GM12892 (cell line): ENCODE results near the gene CFAP107.

Source experiments
- DNase-seq: peaks from one replicate; pipeline ENCODE4 v3.0.0; 2011; ENCODE audit not compliant: insufficient read length
- FAIRE-seq: peaks from 2 replicates; lab custom pipeline; 2011; peaks lifted over from hg19 to GRCh38; lab: Jason Lieb, UNC
- POLR2A ChIP-seq: IDR thresholded peaks from 2 replicates; pipeline ENCODE4 v1.6.1; 2011; ENCODE audit warnings: low read depth, low read length, control low read depth
- POLR2AphosphoS5 ChIP-seq: IDR thresholded peaks from 2 replicates; pipeline ENCODE4 v1.6.1; 2011; ENCODE audit warnings: low read depth, low read length, control low read depth
- TAF1 ChIP-seq: IDR thresholded peaks from 2 replicates; pipeline ENCODE4 v1.6.1; 2011; ENCODE audit warnings: low read depth, mild to moderate bottlenecking, control low read depth, low read length, borderline replicate concordance

The CFAP107 gene

DNA sequence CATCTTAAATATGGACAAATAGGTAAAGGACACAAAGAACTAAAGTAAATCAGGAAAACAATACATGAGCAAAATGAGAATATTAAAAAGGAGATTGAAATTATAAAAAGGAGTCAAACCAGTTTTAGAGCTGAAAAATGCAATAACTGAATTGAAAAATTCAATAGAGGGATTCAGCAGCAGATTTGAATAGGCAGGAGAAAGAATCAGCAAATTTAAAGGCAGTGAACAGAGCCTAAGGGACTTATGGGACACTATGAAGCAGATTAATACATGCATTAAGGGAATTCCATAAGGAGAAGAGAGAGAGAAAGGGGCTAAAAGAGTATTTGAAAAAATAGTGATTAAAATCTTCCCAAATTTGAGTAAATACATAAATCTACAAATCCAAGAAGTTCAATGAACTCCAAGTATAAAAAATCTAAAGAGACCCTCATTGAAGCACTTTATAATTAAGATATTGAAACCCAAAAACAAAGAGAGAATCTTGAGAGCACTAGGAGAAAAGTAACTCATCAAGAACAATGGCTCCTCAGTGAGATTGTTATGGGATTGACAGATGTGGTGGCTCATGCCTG, 2.9 kb downstream of the CFAP107 start:
- DNase-seq (no peak), FAIRE-seq (no peak)
- TF ChIP-seq TAF1 (no peak), POLR2AphosphoS5 (no peak), POLR2A (no peak)

GRCh38 chr1:12754738-12755137, 8.7 kb downstream of the CFAP107 start:
- FAIRE-seq, result no peak
- TF ChIP-seq TAF1 (no peak), POLR2A (no peak), POLR2AphosphoS5 (no peak)
- no peak for DNase-seq

DNA sequence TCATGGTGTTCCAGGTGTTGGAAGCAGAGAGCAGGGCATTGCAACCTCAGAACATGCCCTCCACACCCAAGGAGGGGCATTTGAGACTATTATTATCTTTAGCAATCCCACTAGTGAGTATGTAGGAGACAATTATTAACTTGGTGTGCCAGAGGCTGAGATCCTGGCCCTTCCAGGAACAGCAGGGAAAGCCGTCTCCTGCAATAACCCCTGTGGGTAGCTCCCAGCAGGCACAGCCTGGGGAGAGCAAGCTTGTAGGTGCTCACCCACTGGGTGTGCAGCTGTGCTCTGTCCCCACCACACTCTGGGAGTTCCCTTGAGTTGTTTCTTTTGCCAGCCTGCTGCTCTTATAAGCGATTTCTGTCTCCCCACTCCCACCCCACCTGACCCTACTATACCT, 10.3 kb downstream of the CFAP107 start:
- TF ChIP-seq TAF1, result no peak
- no peak for TF ChIP-seq POLR2AphosphoS5
- no peak for DNase-seq
- FAIRE-seq, result no peak

DNA sequence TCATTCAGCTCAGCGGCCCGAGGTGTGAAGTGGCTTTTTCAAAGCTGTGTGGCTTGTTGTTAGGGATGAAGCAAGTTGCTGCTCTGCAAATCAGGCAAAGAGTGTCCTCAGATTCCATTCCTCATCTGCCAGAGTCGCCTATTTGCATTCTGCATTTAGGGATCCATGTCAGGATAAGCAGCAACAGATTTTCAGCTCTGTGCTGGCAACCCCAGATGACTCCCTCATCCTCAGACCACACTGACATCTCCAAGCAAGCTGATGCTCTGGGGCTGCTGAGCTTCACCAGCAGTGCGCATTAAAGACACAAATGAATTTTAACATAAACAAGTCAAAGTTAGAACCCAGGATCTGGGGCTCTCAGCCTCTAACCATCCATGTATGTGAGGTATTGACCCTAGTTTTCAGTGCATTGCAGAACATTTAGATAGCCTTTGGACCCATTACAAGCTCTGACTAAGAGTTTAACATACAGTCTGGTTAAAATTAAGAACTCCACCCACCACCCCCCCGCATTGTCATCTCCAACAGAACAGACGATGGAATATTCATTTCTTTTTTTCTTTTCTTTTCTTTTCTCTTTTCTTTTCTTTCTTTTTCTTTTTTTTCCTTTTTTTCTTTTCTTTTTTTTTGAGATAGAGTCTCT, 10.9 kb downstream of the CFAP107 start:
- no peak for TF ChIP-seq TAF1
- FAIRE-seq, result no peak
- DNase-seq, result no peak

- DNase-seq (no peak), FAIRE-seq (no peak)
- TF ChIP-seq TAF1, result no peak
- no peak for TF ChIP-seq POLR2AphosphoS5
- TF ChIP-seq POLR2A, result no peak
These were observed 11.8 kb downstream of the CFAP107 start for GRCh38 chr1:12757836-12758235.

DNA sequence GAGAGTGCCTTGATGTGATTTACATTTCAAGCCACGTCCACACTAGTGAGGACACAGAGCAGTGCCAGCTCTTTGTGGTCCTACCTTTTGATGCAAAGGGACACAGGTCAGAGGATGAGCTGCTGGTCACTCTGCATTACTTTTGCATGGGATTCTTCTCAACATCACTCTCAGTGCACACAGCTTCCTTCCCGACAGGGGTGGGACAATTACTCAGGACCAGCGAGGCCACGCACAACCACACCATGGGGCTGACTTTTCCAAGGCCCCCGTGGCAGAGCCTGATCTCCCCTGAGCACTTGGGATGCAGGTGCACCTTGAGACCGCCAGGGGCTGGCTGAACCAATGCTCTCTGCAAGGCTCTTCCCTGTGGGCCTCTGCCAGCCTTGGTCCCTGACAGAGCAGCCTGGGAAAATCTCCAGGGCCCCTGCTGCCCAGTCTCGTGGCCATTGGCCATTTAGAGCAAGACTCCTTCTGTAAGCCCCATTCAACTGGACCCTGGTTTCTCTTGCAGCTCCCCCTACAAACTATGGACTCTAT, 14.3 kb downstream of the CFAP107 start:
- no peak for TF ChIP-seq POLR2A
- TF ChIP-seq POLR2AphosphoS5, result no peak
- no peak for TF ChIP-seq TAF1
- no peak for DNase-seq
- no peak for FAIRE-seq

GRCh38 chr1:12761781-12762180, 15.8 kb downstream of the CFAP107 start:
- TF ChIP-seq POLR2A (no peak), POLR2AphosphoS5 (no peak), TAF1 (no peak)
- DNase-seq, result no peak
- FAIRE-seq, result no peak

DNA sequence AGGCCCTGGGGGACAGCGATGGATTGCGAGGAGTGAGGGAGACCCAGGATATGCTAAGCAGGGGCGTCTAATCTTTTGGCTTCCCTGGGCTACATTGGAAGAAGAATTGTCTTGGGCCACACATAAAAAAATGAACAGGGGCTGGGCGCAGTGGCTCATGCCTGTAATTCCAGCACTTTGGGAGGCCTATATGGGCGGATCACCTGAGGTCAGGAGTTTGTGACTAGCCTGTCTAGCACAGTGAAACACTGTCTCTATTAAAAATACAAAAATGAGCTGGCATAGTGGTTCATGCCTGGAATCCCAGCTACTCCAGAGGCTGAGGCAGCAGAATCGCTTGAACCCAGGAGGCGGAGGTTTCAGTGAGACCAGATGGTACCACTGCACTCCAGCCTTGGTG, 16.8 kb downstream of the CFAP107 start:
- no peak for FAIRE-seq
- no peak for TF ChIP-seq POLR2A
- no peak for TF ChIP-seq POLR2AphosphoS5
- TF ChIP-seq TAF1, result no peak

GRCh38 chr1:12763479-12763878, 17.5 kb downstream of the CFAP107 start:
- DNase-seq, result no peak
- FAIRE-seq, result no peak
- no peak for TF ChIP-seq TAF1
- no peak for TF ChIP-seq POLR2A

More for the DNA sequence above, 16.8 kb downstream of the CFAP107 start:
- no peak for DNase-seq

GRCh38 chr1:12764016-12764415, 18.0 kb downstream of the CFAP107 start:
- FAIRE-seq (no peak), DNase-seq (no peak)
- no peak for TF ChIP-seq POLR2AphosphoS5
- TF ChIP-seq TAF1, result no peak
- no peak for TF ChIP-seq POLR2A

DNA sequence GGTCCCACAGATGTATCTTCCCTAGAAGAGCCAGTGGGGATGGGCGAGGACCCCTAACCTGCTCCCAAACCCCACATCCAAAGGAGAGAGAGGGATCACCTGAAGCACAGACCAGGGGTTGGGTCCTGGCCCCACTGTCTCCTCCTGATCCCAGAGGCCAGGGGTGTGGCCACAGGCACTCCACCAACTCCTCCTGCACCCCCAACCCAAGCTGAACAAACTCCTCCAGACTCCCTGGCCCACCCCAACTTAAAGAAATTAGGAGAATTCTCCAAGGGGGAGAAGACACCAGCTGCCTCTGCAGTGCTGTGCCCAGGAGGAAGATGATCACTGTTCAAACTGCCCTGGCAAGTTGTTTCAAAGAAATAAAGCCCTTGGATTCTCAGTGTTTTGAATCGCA, 23.0 kb downstream of the CFAP107 start:
- DNase-seq (no peak), FAIRE-seq (no peak)
- TF ChIP-seq TAF1 (no peak), POLR2A (no peak)

GRCh38 chr1:12769976-12770505, 24.0 kb downstream of the CFAP107 start:
- TF ChIP-seq POLR2A (no peak), POLR2AphosphoS5 (no peak), TAF1 (no peak)
- DNase-seq (no peak), FAIRE-seq (no peak)
